ENCODE data around the gene AXIN1.

Gene AXIN1

GRCh38 chr16:370443-370842 is 17.9 kb upstream of the AXIN1 start, which contains the start of gene MRPL28:
Gene MRPL28 (minus strand): TSS chr16:370538. CDS start chr16:370218, 320 bp downstream.
- no peak for TF ChIP-seq TCF12 (IDR thresholded peaks at IDR 0.05; ENCODE audit: low read depth)
- TF ChIP-seq TAF1 (IDR thresholded peaks at IDR 0.05; ENCODE audit: low read depth) = peak; percentile 56; the same call in 1 of the 2 replicates
- TF ChIP-seq EP300 (IDR thresholded peaks at IDR 0.05; ENCODE audit: borderline replicate concordance) = peak; percentile 24; the same call in 1 of the 2 replicates
- no peak for TF ChIP-seq RAD21 (IDR thresholded peaks at IDR 0.05; ENCODE audit: low read depth)
- 0 out of 2 replicates have a peak, but pooled peaks have one; percentile 71 for TF ChIP-seq ZBTB7A (IDR thresholded peaks at IDR 0.05; ENCODE audit: low read depth)
- TF ChIP-seq FOXM1 (IDR thresholded peaks at IDR 0.05; ENCODE audit: borderline replicate concordance, low read depth) = no peak
- peak; percentile 36; the same call in 1 of the 2 replicates for TF ChIP-seq TEAD4 (IDR thresholded peaks at IDR 0.05)
- TF ChIP-seq MAX (IDR thresholded peaks at IDR 0.05) = peak; percentile 68
- TF ChIP-seq YY1 (IDR thresholded peaks at IDR 0.05; ENCODE audit: low read depth) = peak; percentile 58; the same call in 1 of the 2 replicates

- no peak for TF ChIP-seq TAF1 (IDR thresholded peaks at IDR 0.05; ENCODE audit: low read depth)
- TF ChIP-seq NFIC (IDR thresholded peaks at IDR 0.05) = no peak
- TF ChIP-seq EGR1 (IDR thresholded peaks at IDR 0.05) = no peak
- no peak for TF ChIP-seq REST (IDR thresholded peaks at IDR 0.05; ENCODE audit: low read depth)
- no peak for TF ChIP-seq EP300 (IDR thresholded peaks at IDR 0.05; ENCODE audit: borderline replicate concordance)
- no peak for TF ChIP-seq USF1 (IDR thresholded peaks at IDR 0.05)
- TF ChIP-seq TEAD4 (IDR thresholded peaks at IDR 0.05) = no peak
- TF ChIP-seq MAX (IDR thresholded peaks at IDR 0.05) = no peak
- no peak for TF ChIP-seq ZBTB7A (IDR thresholded peaks at IDR 0.05; ENCODE audit: low read depth)
- no peak for TF ChIP-seq YY1 (IDR thresholded peaks at IDR 0.05; ENCODE audit: low read depth)
- no peak for TF ChIP-seq TCF12 (IDR thresholded peaks at IDR 0.05; ENCODE audit: low read depth)
- no peak for TF ChIP-seq FOXM1 (IDR thresholded peaks at IDR 0.05; ENCODE audit: borderline replicate concordance, low read depth)
- TF ChIP-seq RAD21 (IDR thresholded peaks at IDR 0.05; ENCODE audit: low read depth) = no peak
- TF ChIP-seq CREB1 (IDR thresholded peaks at IDR 0.05; ENCODE audit: low read depth) = no peak
Measured at GRCh38 chr16:369866-370436, 17.4 kb upstream of the AXIN1 start.

- TF ChIP-seq RAD21 (IDR thresholded peaks at IDR 0.05; ENCODE audit: low read depth) (no peak), ZBTB7A (IDR thresholded peaks at IDR 0.05; ENCODE audit: low read depth) (no peak), TAF1 (IDR thresholded peaks at IDR 0.05; ENCODE audit: low read depth) (no peak), USF1 (IDR thresholded peaks at IDR 0.05) (peak; percentile 14; the same call in 1 of the 2 replicates), YY1 (IDR thresholded peaks at IDR 0.05; ENCODE audit: low read depth) (no peak)
Measured at GRCh38 chr16:369275-369865, 16.8 kb upstream of the AXIN1 start.

GRCh38 chr16:368388-369158 is 16.1 kb upstream of the AXIN1 start:
- TF ChIP-seq MAX (IDR thresholded peaks at IDR 0.05) (no peak), REST (IDR thresholded peaks at IDR 0.05; ENCODE audit: low read depth) (no peak), TCF12 (IDR thresholded peaks at IDR 0.05; ENCODE audit: low read depth) (no peak), YY1 (IDR thresholded peaks at IDR 0.05; ENCODE audit: low read depth) (no peak), EGR1 (IDR thresholded peaks at IDR 0.05) (no peak), RAD21 (IDR thresholded peaks at IDR 0.05; ENCODE audit: low read depth) (no peak), TAF1 (IDR thresholded peaks at IDR 0.05; ENCODE audit: low read depth) (no peak), USF1 (IDR thresholded peaks at IDR 0.05) (no peak), NFIC (IDR thresholded peaks at IDR 0.05) (no peak), EP300 (IDR thresholded peaks at IDR 0.05; ENCODE audit: borderline replicate concordance) (no peak), CEBPB (IDR thresholded peaks at IDR 0.05) (no peak), TEAD4 (IDR thresholded peaks at IDR 0.05) (no peak), ZBTB7A (IDR thresholded peaks at IDR 0.05; ENCODE audit: low read depth) (no peak), CREB1 (IDR thresholded peaks at IDR 0.05; ENCODE audit: low read depth) (no peak), FOXM1 (IDR thresholded peaks at IDR 0.05; ENCODE audit: borderline replicate concordance, low read depth) (no peak)

Data from Ishikawa (cell line).